AG04450 (cell line): ENCODE results near the gene STPG3. TPM values are rescaled to one million over a fixed set of nuclear protein-coding genes. Genes with fewer than 3 reads are reported as not detected.
"Not testable (repeated sequence)": the region's sequence is repeated elsewhere in the genome, so short reads cannot be mapped to it uniquely, and the experiment has no call there.

Experiments
- CTCF ChIA-PET: fragments of 300-600, 350-600 bp; formaldehyde crosslinking; extraction: SDS; loops from one replicate; lab custom pipeline; 2022; ENCODE audit warnings: antibody characterized with exemption, inconsistent platforms; lab: Charles Lee
- POLR2A ChIA-PET: fragments of 350-600 bp; formaldehyde crosslinking; extraction: SDS; loops from one replicate; lab custom pipeline; 2021; ENCODE audit warnings: antibody characterized with exemption, inconsistent platforms; lab: Yijun Ruan, JAX
- DNase-seq: peaks from one replicate; pipeline ENCODE4 v3.0.0-alpha.2; 2011; ENCODE audit warnings: low read depth, low spot score
- H3K27ac ChIP-seq: one replicate; pipeline ENCODE4 v1.5.1; 2012; ENCODE audit warnings: low read depth, low read length, control low read depth
- H3K27me3 ChIP-seq: one replicate; pipeline ENCODE4 v1.6.0; 2012; ENCODE audit warnings: low read length; ENCODE audit not compliant: control insufficient read depth, insufficient read depth
- H3K4me3 ChIP-seq: 2 replicates; pipeline ENCODE4 v1.5.1; 2011; ENCODE audit warnings: mild to moderate bottlenecking, low read depth, low read length, control low read depth
- H3K9me3 ChIP-seq: 2 replicates; pipeline ENCODE4 v1.5.1; 2012; ENCODE audit warnings: low read length; ENCODE audit not compliant: control insufficient read depth, insufficient read depth
- CTCF ChIP-seq: IDR thresholded peaks from 2 replicates; pipeline ENCODE4 v1.5.1; 2011; ENCODE audit warnings: low read depth, low read length, control low read depth, inconsistent platforms
- polyA plus RNA-seq: library from polyadenylated mRNA; depleted of rRNA; stranded (reverse); fragments of >200 nt; gene quantifications from 2 replicates; pipeline ENCODE4 v1.2.3, GENCODE V29; 2011

The STPG3 gene
- polyA plus RNA-seq, 1 experiment = not detected

- DNase-seq = peak; percentile 100
- POLR2A ChIA-PET = interaction anchor here (0.5 to 5.7 kb wide), 46 partner anchors 11 to 1131 kb away, joined by 3 to 146 read pairs (median 4); partner anchors contain the start of genes ANAPC2, CYSRT1, EXD3 and MAN1B1
- Histone ChIP-seq H3K4me3 (peak within 1 kb of the TSS; percentile 82), H3K27ac (peak within 1 kb of the TSS; percentile 83), H3K27me3 (no peaks in the 10 kb centered on the region), H3K9me3 (no peaks in the 10 kb centered on the region; the same call in 1 of the 2 replicates)
- TF ChIP-seq CTCF = no peak
- CTCF ChIA-PET = interaction anchor here (1.0 kb wide), 1 partner anchor 212 kb away, joined by 3 read pairs; no protein-coding TSS in a partner anchor
These were observed 10.1 kb upstream of the STPG3 start, which contains the start of gene TUBB4B for GRCh38 chr9:137240841-137241489. TUBB4B (plus strand) TSS chr9:137241287; CDS start chr9:137241361, 74 bp downstream.

GRCh38 chr9:137241490-137242268 is 9.4 kb upstream of the STPG3 start:
- Histone ChIP-seq H3K27ac (peak overlapping the region; percentile 39), H3K9me3 (no peaks in the 10 kb centered on the region; the same call in 1 of the 2 replicates), H3K27me3 (no peaks in the 10 kb centered on the region), H3K4me3 (peak overlapping the region; percentile 82)
- TF ChIP-seq CTCF = no peak
- DNase-seq = no peak
- ChIA-PET POLR2A (interaction anchor here (0.7 to 5.7 kb wide), 19 partner anchors 12 to 197 kb away, joined by 3 to 146 read pairs (median 6); partner anchors contain the start of genes CYSRT1, MAN1B1, NELFB and NRARP), CTCF (interaction anchor here (1.0 kb wide), 1 partner anchor 212 kb away, joined by 3 read pairs; no protein-coding TSS in a partner anchor)

GRCh38 chr9:137242269-137243203 is 8.6 kb upstream of the STPG3 start:
- Histone ChIP-seq H3K27me3 (no peaks in the 10 kb centered on the region), H3K9me3 (no peaks in the 10 kb centered on the region; the same call in 1 of the 2 replicates), H3K27ac (peak overlapping the region; percentile 2), H3K4me3 (peak overlapping the region; percentile 82)
- ChIA-PET CTCF (interaction anchor here (0.5 kb wide), 1 partner anchor 29 kb away, joined by 3 read pairs; no protein-coding TSS in a partner anchor), POLR2A (interaction anchor here (0.7 to 5.7 kb wide), 8 partner anchors 11 to 172 kb away, joined by 3 to 146 read pairs (median 4); partner anchors contain the start of genes MAN1B1, NELFB, RNF224 and SAPCD2)
- no peak for TF ChIP-seq CTCF
- DNase-seq = no peak

- CTCF ChIA-PET, H3K4me3 ChIP-seq, H3K9me3 ChIP-seq, H3K27me3 ChIP-seq, H3K27ac ChIP-seq, DNase-seq: not testable (repeated sequence)
- POLR2A ChIA-PET = interaction anchor here (1.3 to 5.7 kb wide), 3 partner anchors 10 to 114 kb away, joined by 3 to 146 read pairs (median 7); partner anchors contain the start of genes NELFB, RNF224 and STPG3
These were observed 7.8 kb upstream of the STPG3 start for GRCh38 chr9:137243266-137243625.
